Activated CD4-positive, alpha-beta T cell treated with anti-CD3 and anti-CD28 coated beads, Interleukin-2, amount 50 U/mL, for 16 hours (primary cell): ENCODE results near the gene TIAM2.

ENCODE experiments used
- DNase-seq: peaks from one replicate; pipeline ENCODE4 v3.0.0-alpha.2; 2020

Gene TIAM2

GRCh38 chr6:155026706-155027045, 31.6 kb downstream of the TIAM2 start:
- DNase-seq, result no peak

GRCh38 chr6:155030148-155030720, 35.1 kb downstream of the TIAM2 start:
- no peak for DNase-seq

GRCh38 chr6:155031091-155031490, 36.0 kb downstream of the TIAM2 start:
- DNase-seq, result no peak

GRCh38 chr6:155033021-155033791, 38.1 kb downstream of the TIAM2 start:
- DNase-seq, result no peak

GRCh38 chr6:155036907-155037306, 41.8 kb downstream of the TIAM2 start:
- DNase-seq, result no peak

GRCh38 chr6:155038104-155038503, 43.0 kb downstream of the TIAM2 start:
- no peak for DNase-seq

GRCh38 chr6:155038527-155038926, 43.4 kb downstream of the TIAM2 start:
- no peak for DNase-seq

- DNase-seq, result no peak
Observed at GRCh38 chr6:155039618-155040017, 44.5 kb downstream of the TIAM2 start.

GRCh38 chr6:155040154-155040553, 45.0 kb downstream of the TIAM2 start:
- DNase-seq, result no peak

GRCh38 chr6:155040901-155041650, 46.0 kb downstream of the TIAM2 start:
- DNase-seq, result no peak

GRCh38 chr6:155041741-155042279, 46.7 kb downstream of the TIAM2 start:
- DNase-seq, result no peak

- DNase-seq, result no peak
Observed at GRCh38 chr6:155042983-155043382, 47.9 kb downstream of the TIAM2 start.

GRCh38 chr6:155045561-155046404, 50.7 kb downstream of the TIAM2 start:
- no peak for DNase-seq

GRCh38 chr6:155047523-155047922, 52.4 kb downstream of the TIAM2 start:
- DNase-seq, result no peak

GRCh38 chr6:155050311-155050710, 55.2 kb downstream of the TIAM2 start:
- DNase-seq, result peak; percentile 90

GRCh38 chr6:155054491-155055250, 59.6 kb downstream of the TIAM2 start:
- no peak for DNase-seq

GRCh38 chr6:155055729-155056128, 60.6 kb downstream of the TIAM2 start:
- DNase-seq, result peak; percentile 48

GRCh38 chr6:155056756-155057155, 61.6 kb downstream of the TIAM2 start:
- DNase-seq, result no peak

GRCh38 chr6:155061381-155061780, 66.3 kb downstream of the TIAM2 start:
- DNase-seq, result no peak

GRCh38 chr6:155062866-155063341, 67.8 kb downstream of the TIAM2 start:
- no peak for DNase-seq

GRCh38 chr6:155064303-155064702, 69.2 kb downstream of the TIAM2 start:
- no peak for DNase-seq

- DNase-seq, result no peak
Observed at GRCh38 chr6:155066361-155066760, 71.2 kb downstream of the TIAM2 start.
